Skeletal muscle satellite cell (primary cell): ENCODE measurements around the gene OMP.

Source experiments
- H3K27me3 ChIP-seq: 2 replicates; pipeline ENCODE4 v1.7.0; 2013; ENCODE audit warnings: low read length; ENCODE audit not compliant: control insufficient read depth, insufficient read depth
- H3K36me3 ChIP-seq: 2 replicates; pipeline ENCODE4 v1.7.0; 2013; ENCODE audit warnings: mild to moderate bottlenecking, control low read depth, low read length; ENCODE audit not compliant: insufficient read depth
- H3K4me1 ChIP-seq: 2 replicates; pipeline ENCODE4 v1.7.0; 2013; ENCODE audit warnings: low read length; ENCODE audit not compliant: control insufficient read depth, insufficient read depth
- H3K4me2 ChIP-seq: 2 replicates; pipeline ENCODE4 v1.7.0; 2013; ENCODE audit warnings: mild to moderate bottlenecking, low read length
- H3K4me3 ChIP-seq: 2 replicates; pipeline ENCODE4 v1.7.0; 2013; ENCODE audit warnings: low read length
- H3K9ac ChIP-seq: 2 replicates; pipeline ENCODE4 v1.7.0; 2013; ENCODE audit warnings: mild to moderate bottlenecking, low read depth, low read length, moderate library complexity
- H3K9me3 ChIP-seq: replicated peaks from 2 replicates; pipeline ENCODE4 v1.7.0; 2013; ENCODE audit warnings: mild to moderate bottlenecking, control low read depth, low read length

Gene OMP

GRCh38 chr11:77111946-77112345 is 9.3 kb downstream of the OMP start:
- peaks cover 49% of the 10 kb centered on the region for H3K4me1 ChIP-seq
- H3K27me3 ChIP-seq: no peaks in the 10 kb centered on the region
- H3K9me3 ChIP-seq: no peaks in the 10 kb centered on the region
- H3K36me3 ChIP-seq: peaks cover 11% of the 10 kb centered on the region
- no peak overlapping the region for H3K4me3 ChIP-seq
- H3K4me2 ChIP-seq: no peak overlapping the region
- no peak overlapping the region for H3K9ac ChIP-seq

- no peak overlapping the region for H3K4me2 ChIP-seq
- H3K27me3 ChIP-seq: no peaks in the 10 kb centered on the region
- H3K4me3 ChIP-seq: no peak overlapping the region
- peaks cover 41% of the 10 kb centered on the region for H3K4me1 ChIP-seq
- H3K9me3 ChIP-seq: no peaks in the 10 kb centered on the region
- H3K36me3 ChIP-seq: peaks cover 12% of the 10 kb centered on the region
- no peak overlapping the region for H3K9ac ChIP-seq
These were observed 10.2 kb downstream of the OMP start for GRCh38 chr11:77112641-77113381.

- H3K4me3 ChIP-seq: no peak overlapping the region
- H3K36me3 ChIP-seq: peaks cover 19% of the 10 kb centered on the region
- H3K27me3 ChIP-seq: no peaks in the 10 kb centered on the region
- H3K9me3 ChIP-seq: no peaks in the 10 kb centered on the region
- no peak overlapping the region for H3K4me2 ChIP-seq
- H3K4me1 ChIP-seq: peaks cover 33% of the 10 kb centered on the region
- no peak overlapping the region for H3K9ac ChIP-seq
These were observed 10.9 kb downstream of the OMP start for GRCh38 chr11:77113382-77114088.

GRCh38 chr11:77114089-77114463 is 11.4 kb downstream of the OMP start:
- Histone ChIP-seq H3K4me2 (no peak overlapping the region), H3K4me1 (peaks cover 28% of the 10 kb centered on the region), H3K4me3 (no peak overlapping the region), H3K9ac (no peak overlapping the region), H3K36me3 (peaks cover 25% of the 10 kb centered on the region), H3K9me3 (no peaks in the 10 kb centered on the region), H3K27me3 (no peaks in the 10 kb centered on the region)

GRCh38 chr11:77115181-77115611 is 12.6 kb downstream of the OMP start:
- H3K27me3 ChIP-seq: no peaks in the 10 kb centered on the region
- H3K36me3 ChIP-seq: peaks cover 33% of the 10 kb centered on the region
- peaks cover 17% of the 10 kb centered on the region for H3K4me1 ChIP-seq
- no peak overlapping the region for H3K4me3 ChIP-seq
- no peaks in the 10 kb centered on the region for H3K9me3 ChIP-seq
- no peak overlapping the region for H3K9ac ChIP-seq
- H3K4me2 ChIP-seq: no peak overlapping the region

- Histone ChIP-seq H3K9me3 (no peaks in the 10 kb centered on the region), H3K9ac (no peak overlapping the region), H3K4me2 (no peak overlapping the region), H3K27me3 (no peaks in the 10 kb centered on the region), H3K4me1 (peaks cover 9% of the 10 kb centered on the region), H3K36me3 (peaks cover 41% of the 10 kb centered on the region), H3K4me3 (no peak overlapping the region)
These were observed 13.3 kb downstream of the OMP start for GRCh38 chr11:77115956-77116355.

GRCh38 chr11:77117492-77117891 is 14.9 kb downstream of the OMP start:
- no peak overlapping the region for H3K4me3 ChIP-seq
- no peak overlapping the region for H3K9ac ChIP-seq
- H3K27me3 ChIP-seq: no peaks in the 10 kb centered on the region
- peaks cover 46% of the 10 kb centered on the region for H3K36me3 ChIP-seq
- H3K9me3 ChIP-seq: no peaks in the 10 kb centered on the region
- no peak overlapping the region for H3K4me2 ChIP-seq
- H3K4me1 ChIP-seq: peaks cover 6% of the 10 kb centered on the region

GRCh38 chr11:77118086-77118485 is 15.4 kb downstream of the OMP start:
- Histone ChIP-seq H3K9me3 (no peaks in the 10 kb centered on the region), H3K27me3 (no peaks in the 10 kb centered on the region), H3K4me3 (no peak overlapping the region), H3K4me1 (peaks cover 4% of the 10 kb centered on the region), H3K4me2 (no peak overlapping the region), H3K9ac (no peak overlapping the region), H3K36me3 (peaks cover 50% of the 10 kb centered on the region)

- Histone ChIP-seq H3K9me3 (no peaks in the 10 kb centered on the region), H3K4me1 (no peaks in the 10 kb centered on the region), H3K27me3 (no peaks in the 10 kb centered on the region), H3K9ac (no peak overlapping the region), H3K36me3 (peaks cover 54% of the 10 kb centered on the region), H3K4me2 (no peak overlapping the region), H3K4me3 (no peak overlapping the region)
These were observed 16.3 kb downstream of the OMP start for GRCh38 chr11:77118971-77119370.

GRCh38 chr11:77119531-77119936 is 16.9 kb downstream of the OMP start:
- Histone ChIP-seq H3K4me3 (no peak overlapping the region), H3K36me3 (peaks cover 49% of the 10 kb centered on the region), H3K27me3 (no peaks in the 10 kb centered on the region), H3K4me1 (no peaks in the 10 kb centered on the region), H3K4me2 (no peak overlapping the region), H3K9ac (no peak overlapping the region), H3K9me3 (no peaks in the 10 kb centered on the region)

- Histone ChIP-seq H3K9me3 (no peaks in the 10 kb centered on the region), H3K36me3 (peaks cover 50% of the 10 kb centered on the region), H3K4me1 (no peaks in the 10 kb centered on the region), H3K27me3 (no peaks in the 10 kb centered on the region), H3K4me3 (no peak overlapping the region), H3K9ac (no peak overlapping the region), H3K4me2 (no peak overlapping the region)
These were observed 17.9 kb downstream of the OMP start for GRCh38 chr11:77120571-77120970.
